Right renal pelvis (tissue), 4 donors: ENCODE data around the gene NXPE4. TPM values are rescaled to one million over a fixed set of nuclear protein-coding genes. Genes with fewer than 3 reads are reported as not detected.
A peak's percentile ranks its signal among the peaks of the same experiment; 100 is the strongest.

ENCODE experiments used
- DNase-seq, 4 donors: peaks; one replicate each; pipeline ENCODE4 v3.0.0-alpha.2; 2013; ENCODE audit warnings: low read depth in 4 of 4, low spot score in 3 of 4, missing footprints in 1 of 4
- polyA plus RNA-seq, 4 donors: library from polyadenylated mRNA; unstranded; fragments of 120-200 nt; gene quantifications; one replicate each; pipeline ENCODE4 v1.2.1, GENCODE V29; 2013; ENCODE audit not compliant: insufficient read length in 4 of 4

Gene NXPE4
- polyA plus RNA-seq, 4 donors, result 0.06 TPM; not detected in 3

GRCh38 chr11:114563077-114563476 lies 32.5 kb downstream of the NXPE4 start:
- DNase-seq, result no peak

GRCh38 chr11:114562166-114562916 lies 33.2 kb downstream of the NXPE4 start:
- DNase-seq, result no peak

- no peak for DNase-seq
These were observed 35.9 kb downstream of the NXPE4 start, which contains the start of gene NXPE1 for GRCh38 chr11:114559425-114560310. Gene NXPE1, minus strand, starts transcription at chr11:114559881. Its CDS starts 8,680 bp downstream, at chr11:114551201.

GRCh38 chr11:114556135-114556534 lies 39.5 kb downstream of the NXPE4 start:
- peak in 1 of 4 donors; percentile 1 for DNase-seq

GRCh38 chr11:114553642-114554041 lies 41.9 kb downstream of the NXPE4 start:
- DNase-seq, result no peak

GRCh38 chr11:114551060-114551459 lies 44.5 kb downstream of the NXPE4 start:
- no peak for DNase-seq

GRCh38 chr11:114525682-114526081 lies 69.9 kb downstream of the NXPE4 start:
- no peak for DNase-seq

GRCh38 chr11:114524122-114524521 lies 71.5 kb downstream of the NXPE4 start:
- DNase-seq, result no peak

GRCh38 chr11:114522818-114523217 lies 72.8 kb downstream of the NXPE4 start:
- DNase-seq, result no peak

Other genes with a start within 250 kb of the NXPE4 start
- gene C11orf71, start 195.3 kb downstream of the NXPE4 start, polyA plus RNA-seq, result 10 to 100 TPM; 19.3 to 21.3 (median 19.5) TPM
- 10 to 100 TPM; 46.6 to 58.6 (median 56.1) TPM for gene RBM7, start 195.1 kb downstream of the NXPE4 start, polyA plus RNA-seq
- gene REXO2, start 156.3 kb downstream of the NXPE4 start, polyA plus RNA-seq, result 100 to 1,000 TPM; 114 to 127 (median 116) TPM
- under 1 TPM in 2 of 4 donors, not detected in 2; 0.08 TPM for gene NXPE1, start 35.9 kb downstream of the NXPE4 start, polyA plus RNA-seq
- gene NXPE2, start 82.7 kb upstream of the NXPE4 start, polyA plus RNA-seq, result under 1 TPM; 0.30 to 0.53 (median 0.41) TPM